HG03064 (cell line): Measurements from ENCODE around the gene PTPRA.

Experiments
- ATAC-seq: cut with Tn5 transposase; IDR thresholded peaks from one replicate; pipeline ENCODE4 v1.9.1; 2021; ENCODE audit warnings: low read depth; ENCODE audit not compliant: unreplicated experiment

The PTPRA gene

DNA sequence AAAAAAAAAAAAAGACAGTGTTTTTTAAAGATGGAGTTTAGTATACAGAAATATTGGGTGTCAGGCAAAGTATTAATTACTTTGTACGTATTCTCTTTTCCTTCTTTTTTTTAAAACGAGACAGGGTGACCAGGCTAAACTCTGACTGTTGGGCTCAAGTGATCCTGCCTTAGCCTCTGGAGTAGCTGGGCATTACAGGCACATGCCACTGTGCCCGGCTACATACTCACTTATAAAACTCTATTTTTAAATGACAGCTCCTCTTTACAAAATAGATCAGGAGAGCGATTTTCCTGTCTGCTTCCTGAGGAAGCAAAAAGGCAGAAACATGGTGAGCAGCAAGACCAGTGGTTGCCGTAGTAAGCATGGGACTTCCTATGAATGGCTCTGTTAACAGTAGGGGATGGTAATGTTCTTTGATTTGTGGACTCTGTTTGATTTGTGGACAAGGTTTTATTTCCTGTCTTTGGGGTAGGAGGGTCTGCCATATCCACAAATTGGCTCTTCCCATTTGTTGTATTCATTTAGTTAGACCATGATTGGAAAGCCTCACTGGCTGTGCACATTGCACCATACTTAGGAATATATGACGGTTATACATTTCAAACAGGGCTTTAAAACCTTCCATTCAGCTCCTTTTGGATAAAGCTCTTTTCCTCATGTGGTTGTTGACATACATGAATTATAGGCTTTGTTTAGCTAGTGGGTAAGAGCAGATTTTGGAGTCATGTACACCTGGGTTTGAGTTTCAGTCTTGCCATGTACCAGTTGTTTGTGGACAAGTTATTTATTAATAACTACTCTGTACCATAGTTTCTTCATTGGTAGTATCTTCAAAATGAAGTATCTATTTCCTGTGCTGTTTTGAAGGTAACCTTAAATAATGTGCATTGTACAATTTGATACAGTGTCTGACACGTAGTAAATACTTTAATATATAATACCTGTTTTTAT lies 45.1 kb downstream of the PTPRA start:
- no peak for ATAC-seq

DNA sequence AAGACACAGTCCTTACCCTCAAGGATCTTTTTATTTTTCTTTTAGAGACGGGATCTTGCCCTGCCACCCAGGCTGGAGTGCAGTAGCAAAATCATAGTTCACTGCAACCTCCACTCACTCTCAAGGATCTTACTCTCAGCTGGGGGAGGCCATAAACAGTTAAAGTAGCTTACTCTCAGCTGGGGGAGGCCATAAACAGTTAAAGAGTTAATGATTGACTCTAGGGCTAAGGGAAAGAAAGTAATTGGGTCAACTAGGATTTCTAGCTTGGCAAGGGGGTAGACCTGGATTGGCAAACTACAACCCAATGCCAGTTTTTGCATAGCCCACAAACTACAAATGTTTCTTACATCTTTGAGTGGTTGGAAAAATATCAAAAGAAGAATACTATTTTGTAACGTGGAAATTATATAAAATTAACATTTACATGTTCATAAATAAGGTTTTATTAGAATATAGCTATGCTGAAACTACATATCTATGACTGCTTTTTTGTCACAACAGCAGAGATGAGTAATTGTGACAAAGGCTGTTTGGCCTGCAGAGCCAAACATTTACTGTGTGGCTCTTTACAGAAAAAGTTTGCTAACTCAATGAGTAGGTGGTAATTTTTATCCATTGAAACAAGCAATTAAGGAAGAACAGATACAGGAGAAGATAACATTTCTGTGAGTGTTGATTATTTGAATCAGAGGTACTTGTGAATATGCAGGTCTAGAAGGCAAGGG lies 46.4 kb downstream of the PTPRA start:
- ATAC-seq: no peak

DNA sequence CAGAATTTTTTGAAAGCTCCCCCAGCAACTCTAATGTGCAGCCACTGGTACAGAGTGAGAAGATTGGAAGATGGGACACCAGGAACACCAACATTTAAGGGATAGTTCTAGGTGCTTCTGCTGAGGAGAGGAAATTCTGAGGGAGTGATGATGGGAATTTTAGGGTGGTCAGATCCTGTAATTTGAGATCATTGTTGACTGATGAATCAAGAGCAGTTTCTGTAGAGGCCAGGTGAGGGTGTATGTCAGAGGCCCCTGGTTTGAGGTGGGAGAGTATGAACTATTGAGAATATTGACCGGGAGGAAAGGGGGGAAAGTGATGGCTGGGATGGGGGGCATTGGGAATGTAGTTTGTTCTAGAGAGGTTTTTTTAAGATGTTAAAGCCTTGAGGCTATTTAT lies 47.2 kb downstream of the PTPRA start:
- no peak for ATAC-seq

DNA sequence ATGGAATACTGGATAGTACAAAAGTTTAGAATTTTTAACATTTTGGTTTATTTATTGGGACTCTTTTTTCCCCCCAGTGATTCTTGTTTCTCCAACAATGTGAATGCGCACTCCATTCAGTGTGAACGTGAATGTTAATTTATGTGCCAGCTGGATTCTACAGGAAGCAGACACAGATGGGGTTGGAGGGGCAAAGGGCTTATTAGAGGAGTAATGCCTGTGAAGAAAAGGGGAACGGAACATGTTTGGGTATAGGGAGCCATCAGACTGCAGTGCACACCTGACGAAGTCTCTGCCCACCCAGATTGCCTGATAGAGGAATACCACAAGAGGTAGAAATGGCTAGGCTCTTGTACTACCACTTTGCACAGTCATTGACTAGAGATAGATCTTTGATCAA lies 48.2 kb downstream of the PTPRA start:
- ATAC-seq: no peak

GRCh38 chr20:2922957-2923356 lies 49.7 kb downstream of the PTPRA start:
- ATAC-seq: no peak

- no peak for ATAC-seq
Measured at GRCh38 chr20:2930538-2930937, 57.3 kb downstream of the PTPRA start.

GRCh38 chr20:2932498-2932897 lies 59.2 kb downstream of the PTPRA start:
- no peak for ATAC-seq

DNA sequence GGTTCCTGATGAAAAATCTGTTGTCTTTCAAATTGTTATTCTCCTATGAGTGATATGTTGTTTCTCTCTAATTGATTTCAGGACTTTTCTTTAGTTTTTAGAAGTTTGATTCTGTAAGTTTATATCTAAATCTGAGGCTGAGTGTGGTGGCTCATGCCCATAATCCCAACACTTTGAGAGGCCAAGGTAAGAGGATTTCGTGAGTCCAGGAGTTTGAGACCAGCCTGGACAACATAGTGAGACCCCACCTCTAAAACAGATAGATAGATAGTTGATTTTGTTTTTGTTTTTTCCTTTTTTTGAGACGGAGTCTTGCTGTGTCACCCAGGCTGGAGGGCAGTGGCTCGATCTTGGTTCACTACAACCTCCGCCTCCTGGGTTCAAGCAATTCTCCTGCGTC lies 64.6 kb downstream of the PTPRA start:
- no peak for ATAC-seq

DNA sequence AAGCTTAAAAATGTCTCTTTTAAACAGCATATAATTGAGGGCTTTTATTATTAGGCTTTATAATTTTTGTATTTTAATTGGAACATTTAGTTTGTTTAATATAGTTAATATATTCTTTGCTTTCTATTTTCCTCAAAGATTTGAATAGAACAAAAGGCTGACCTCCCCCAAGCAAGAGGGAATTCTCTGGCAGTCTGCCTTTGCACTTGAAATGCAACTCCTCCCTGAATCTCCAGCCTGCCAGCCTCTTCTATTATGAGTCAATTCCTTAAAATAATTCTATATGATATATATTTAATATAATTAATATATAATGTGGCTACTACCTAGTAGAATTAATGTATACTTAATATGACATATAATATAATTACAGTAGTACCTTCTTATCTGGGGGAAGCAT lies 69.2 kb downstream of the PTPRA start:
- ATAC-seq: no peak

DNA sequence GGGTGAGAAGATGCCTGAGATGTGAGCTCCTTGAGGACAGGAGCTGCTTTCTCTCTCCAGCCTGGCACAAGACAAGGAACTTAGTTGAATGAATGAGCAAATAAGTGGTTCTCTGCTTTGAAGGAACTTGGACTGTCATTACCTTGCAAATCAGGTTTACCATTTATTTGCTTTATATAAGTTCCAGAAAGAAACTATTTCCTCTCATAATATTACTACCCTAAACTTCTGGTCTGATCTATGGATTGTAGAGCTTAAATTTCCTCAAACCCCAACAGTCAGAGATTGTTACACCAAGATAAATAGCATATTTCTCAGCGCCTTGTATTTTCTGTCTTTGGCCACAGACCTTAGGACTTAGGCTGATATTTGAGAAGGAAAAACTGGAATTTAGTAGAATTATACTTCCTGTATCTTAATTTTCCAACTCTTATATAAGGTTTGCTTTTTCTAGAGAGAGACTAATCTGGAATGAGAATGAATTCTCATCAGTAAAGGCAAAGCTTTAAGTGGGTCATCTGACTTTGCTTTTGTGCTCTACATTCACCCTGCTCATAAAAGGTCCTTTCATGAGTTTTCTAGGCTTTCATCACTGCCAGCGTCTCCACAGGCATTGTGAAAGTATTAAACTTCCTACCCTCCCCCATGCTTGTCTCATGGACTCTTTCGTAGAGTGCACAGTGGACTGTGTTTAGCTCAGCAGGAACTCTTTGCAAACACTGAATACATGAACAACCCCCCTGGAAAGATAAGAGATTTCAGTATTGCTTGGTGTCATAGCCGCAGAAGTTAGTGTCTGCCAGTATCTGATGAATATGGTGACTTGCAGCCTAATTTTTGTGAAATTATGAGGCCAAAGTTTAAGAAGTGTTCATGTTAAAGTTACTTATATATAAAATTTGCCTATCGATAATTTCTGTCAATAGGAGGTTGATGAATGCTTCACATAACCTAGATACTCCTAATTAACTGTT lies 74.0 kb downstream of the PTPRA start:
- no peak for ATAC-seq

DNA sequence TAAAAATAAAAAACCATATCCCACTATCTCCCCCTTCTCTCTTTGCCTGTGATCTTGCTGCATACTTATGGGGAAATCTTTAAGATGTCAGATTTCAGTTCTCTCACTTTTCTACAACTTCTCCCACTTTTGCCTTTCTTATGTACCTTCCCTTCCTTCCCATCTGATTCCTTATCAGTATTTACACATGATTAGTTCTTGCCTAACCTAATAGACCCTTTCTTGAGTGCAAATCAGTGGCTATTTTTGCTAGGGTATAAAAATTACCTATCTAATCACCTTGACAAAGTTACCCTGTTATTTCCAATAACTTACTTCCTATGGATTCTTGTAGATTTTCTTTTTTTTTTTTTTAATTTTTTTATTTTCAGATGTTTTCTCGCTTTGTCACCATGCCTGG lies 75.7 kb downstream of the PTPRA start:
- ATAC-seq: no peak

DNA sequence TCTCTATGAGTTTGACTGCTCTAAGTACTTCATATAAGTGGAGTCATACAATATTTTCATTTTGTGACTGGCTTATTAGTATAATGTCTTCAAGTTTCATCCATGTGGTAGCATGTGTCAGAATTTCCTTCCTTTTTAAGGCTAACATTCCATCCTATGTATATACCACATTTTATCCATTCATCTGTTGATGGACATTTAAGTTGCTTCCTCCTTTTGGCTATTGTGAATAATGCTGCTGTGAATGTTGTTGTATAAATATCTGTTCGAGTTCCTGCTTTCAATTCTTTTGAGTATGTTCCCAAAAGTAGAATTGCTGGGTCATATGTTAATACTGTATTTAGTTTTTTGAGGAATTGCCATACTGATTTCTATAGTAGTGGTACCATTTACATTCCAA lies 79.5 kb downstream of the PTPRA start:
- ATAC-seq: no peak

GRCh38 chr20:2955257-2955970 lies 82.1 kb downstream of the PTPRA start:
- no peak for ATAC-seq

DNA sequence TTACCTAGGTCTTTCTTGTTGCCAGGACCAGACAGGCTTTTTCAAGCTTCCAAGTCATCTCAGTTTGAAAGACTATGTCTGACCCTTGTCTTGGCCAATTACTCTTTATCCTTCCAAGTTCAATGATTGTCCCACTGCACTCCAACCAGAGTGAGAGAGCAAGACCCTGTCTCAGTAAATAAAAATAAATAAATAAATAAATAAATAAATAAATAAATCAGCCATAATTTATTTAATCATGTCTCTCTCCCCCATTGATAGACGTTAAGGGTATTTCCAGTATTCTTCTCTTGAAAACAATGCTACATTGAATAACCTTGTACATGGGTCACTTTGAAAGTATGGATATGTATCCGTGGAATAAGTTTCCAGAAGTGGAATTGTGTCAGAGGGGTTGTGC lies 83.2 kb downstream of the PTPRA start:
- no peak for ATAC-seq

DNA sequence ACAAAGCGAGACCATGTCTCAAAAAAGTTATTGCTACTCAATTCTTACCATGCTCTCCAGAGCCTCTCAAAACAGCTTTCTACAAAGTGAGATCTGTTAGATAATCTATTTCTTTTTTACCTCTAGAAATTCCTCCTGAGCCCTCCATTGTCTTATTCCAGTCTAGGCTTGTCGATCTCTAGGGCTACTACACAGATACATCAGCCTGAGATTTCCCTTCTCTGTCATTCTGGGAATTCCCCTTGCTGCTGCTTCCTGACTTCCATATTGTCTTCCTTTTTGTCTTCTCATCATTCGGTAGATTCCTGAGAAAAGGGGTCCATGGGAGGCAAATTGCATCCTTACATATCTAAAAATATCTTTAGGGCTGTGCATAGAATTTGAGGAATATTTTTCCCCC lies 94.6 kb downstream of the PTPRA start:
- ATAC-seq: no peak

DNA sequence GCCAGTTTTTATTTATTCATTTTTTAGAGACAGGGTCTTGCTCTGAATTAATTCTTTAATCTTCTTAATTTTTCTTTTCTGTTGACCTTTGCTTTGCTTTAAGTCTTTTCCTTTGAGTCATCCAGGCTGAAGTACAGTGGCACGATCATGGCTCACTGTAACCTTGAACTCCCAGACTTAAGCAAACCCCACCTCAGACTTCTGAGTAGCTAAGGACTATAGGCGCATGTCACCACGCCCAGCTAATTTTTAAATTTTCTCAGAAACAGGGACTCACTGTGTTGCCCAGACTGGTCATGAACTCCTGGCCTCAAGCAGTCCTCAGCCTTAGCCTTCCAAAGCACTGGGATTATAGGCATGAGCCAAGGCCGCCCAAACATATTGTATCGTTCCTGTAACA lies 98.8 kb downstream of the PTPRA start:
- ATAC-seq: no peak

GRCh38 chr20:2973574-2973973 lies 100.3 kb downstream of the PTPRA start:
- no peak for ATAC-seq

DNA sequence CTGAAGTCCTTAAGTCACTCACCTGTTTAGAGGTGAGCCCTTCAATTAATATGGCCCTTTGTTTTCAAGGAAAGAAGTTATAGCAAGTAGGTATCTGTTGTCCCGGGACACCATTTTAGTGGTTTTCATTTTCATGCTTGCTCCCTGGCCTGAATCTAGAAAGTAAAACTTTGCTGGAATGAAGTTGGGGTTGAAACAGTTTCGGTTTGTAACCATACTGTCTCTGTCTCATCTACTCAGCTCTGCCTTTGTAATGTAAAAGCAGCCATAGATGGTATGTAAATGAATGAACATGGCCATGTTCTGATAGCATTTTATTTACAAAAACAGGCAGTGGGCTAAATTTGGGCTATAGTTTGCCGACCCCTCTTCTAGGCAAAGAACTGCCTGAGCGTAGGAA lies 105.2 kb downstream of the PTPRA start:
- no peak for ATAC-seq

DNA sequence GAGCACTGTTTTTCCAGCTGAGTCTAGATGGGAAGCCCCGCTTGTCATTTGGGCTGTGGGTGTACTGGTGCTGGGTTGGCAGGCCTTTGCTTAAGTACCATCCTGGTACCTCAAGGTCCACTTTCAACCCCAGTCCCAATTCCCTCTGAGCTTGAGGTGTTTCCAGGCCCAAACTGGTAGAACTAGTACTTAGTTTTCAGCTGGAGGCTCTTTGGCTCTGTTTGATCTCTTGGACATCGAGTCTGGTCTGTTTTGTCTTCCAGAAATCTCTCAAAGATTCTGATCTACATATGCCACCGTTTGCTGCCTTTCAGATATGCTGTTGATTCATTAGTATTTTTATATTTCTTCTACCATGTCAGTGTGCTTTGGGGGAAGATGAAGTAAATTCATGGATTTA lies 108.4 kb downstream of the PTPRA start:
- no peak for ATAC-seq

DNA sequence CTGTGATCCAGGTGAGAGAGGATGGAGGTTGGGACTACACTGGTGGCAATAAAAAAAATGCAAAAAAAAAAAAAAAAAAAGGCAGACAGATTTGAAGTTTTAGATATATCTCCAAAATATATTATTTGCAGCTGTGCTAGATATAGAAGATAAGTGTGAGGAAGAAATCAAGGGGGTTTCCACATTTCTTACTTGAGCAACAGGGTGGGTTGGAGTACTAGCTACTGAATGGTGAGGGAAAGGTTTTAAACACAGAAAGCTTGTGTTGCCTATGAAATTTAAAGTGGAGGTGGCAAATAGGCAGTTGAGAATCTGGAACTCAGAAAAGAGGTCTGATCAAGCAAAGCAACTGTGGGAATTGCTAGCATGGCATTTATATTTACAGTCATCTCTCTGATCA lies 110.2 kb downstream of the PTPRA start:
- no peak for ATAC-seq
